Hepatocyte (in vitro differentiated cells): ENCODE data around the gene CTPS2. TPM values are rescaled to one million over a fixed set of nuclear protein-coding genes. Genes with fewer than 3 reads are reported as not detected.

ENCODE experiments used
- DNase-seq: peaks from one replicate; pipeline ENCODE4 v3.0.0-alpha.2; 2016; ENCODE audit warnings: low spot score
- H2AFZ ChIP-seq: fragments of 200-600 bp; sonication (generic); 2 replicates; pipeline ENCODE4 v1.6.0; 2016; ENCODE audit warnings: antibody characterized with exemption, mild to moderate bottlenecking
- H3K27ac ChIP-seq: fragments of 200-600 bp; sonication (generic); 2 replicates; pipeline ENCODE4 v1.5.1; 2016; ENCODE audit warnings: mild to moderate bottlenecking
- H3K27me3 ChIP-seq: fragments of 200-600 bp; sonication (generic); 2 replicates; pipeline ENCODE4 v1.6.1; 2016
- H3K36me3 ChIP-seq: fragments of 200-600 bp; sonication (generic); replicated peaks from 2 replicates; pipeline ENCODE4 v1.5.1; 2016; ENCODE audit warnings: low read depth; ENCODE audit not compliant: insufficient read depth
- H3K4me1 ChIP-seq: fragments of 200-600 bp; sonication (generic); 2 replicates; pipeline ENCODE4 v1.5.1; 2016; ENCODE audit warnings: mild to moderate bottlenecking, moderate library complexity; ENCODE audit not compliant: insufficient read depth
- H3K4me2 ChIP-seq: fragments of 200-600 bp; sonication (generic); 2 replicates; pipeline ENCODE4 v1.6.0; 2016
- H3K4me3 ChIP-seq: fragments of 200-600 bp; sonication (generic); 2 replicates; pipeline ENCODE4 v1.5.1; 2016; ENCODE audit warnings: mild to moderate bottlenecking
- H3K79me2 ChIP-seq: fragments of 200-600 bp; sonication (generic); 2 replicates; pipeline ENCODE4 v1.6.0; 2017; ENCODE audit warnings: mild to moderate bottlenecking
- H3K9me2 ChIP-seq: fragments of 200-600 bp; sonication (generic); replicated peaks from 2 replicates; pipeline ENCODE4 v1.6.0; 2017; ENCODE audit warnings: mild to moderate bottlenecking; ENCODE audit not compliant: insufficient read depth
- H3K9me3 ChIP-seq: fragments of 200-600 bp; sonication (generic); 2 replicates; pipeline ENCODE4 v1.5.1; 2016; ENCODE audit warnings: low read depth, mild to moderate bottlenecking
- H4K20me1 ChIP-seq: fragments of 200-600 bp; sonication (generic); 2 replicates; pipeline ENCODE4 v1.6.0; 2016; ENCODE audit warnings: mild to moderate bottlenecking; ENCODE audit not compliant: insufficient read depth, poor library complexity, severe bottlenecking
- CTCF ChIP-seq: fragments of 200-600 bp; sonication (generic); IDR thresholded peaks from 2 replicates; pipeline ENCODE4 v1.5.1; 2016; ENCODE audit warnings: antibody characterized with exemption, mild to moderate bottlenecking; ENCODE audit not compliant: poor library complexity
- EZH2 ChIP-seq: fragments of 200-600 bp; sonication (generic); IDR thresholded peaks from 2 replicates; pipeline ENCODE4 v1.6.1; 2016; ENCODE audit warnings: antibody characterized with exemption, mild to moderate bottlenecking, borderline replicate concordance
- EZH2phosphoT487 ChIP-seq: fragments of 200-600 bp; sonication (generic); IDR thresholded peaks from one replicate; pipeline ENCODE4 v1.6.1; 2018; ENCODE audit warnings: antibody characterized with exemption, mild to moderate bottlenecking, low read depth, moderate library complexity; ENCODE audit not compliant: unreplicated experiment, severe bottlenecking
- WGBS: methylation state at CpG from one replicate; pipeline ENCODE4 v1.1.6; 2016; ENCODE audit warnings: low lambda C conversion rate; ENCODE audit errors: missing lambda C conversion rate; 5-methylcytosine and 5-hydroxymethylcytosine counted together
- polyA plus RNA-seq: library from polyadenylated mRNA; unstranded; fragments of >200 nt; fragmentation: Nextera tagmentation; extraction: Ambion mirVana; gene quantifications from 2 replicates; pipeline ENCODE4 v1.2.1, GENCODE V29; 2016
- total RNA-seq: library from RNA; depleted of rRNA; stranded (reverse); fragments of >200 nt; gene quantifications from 2 replicates; pipeline ENCODE4 v1.2.3, GENCODE V29; 2014

Gene CTPS2
- total and polyA plus RNA-seq, 2 experiments from 2014 or later = 26.2 to 55.7 TPM

- WGBS = 92% methylated on average over 2 of the region's 2 CpGs
- no peaks in the 10 kb centered on the region for H3K36me3 ChIP-seq
- DNase-seq = no peak
- H3K9me2 ChIP-seq = no peaks in the 10 kb centered on the region
- no peak overlapping the region for H3K27ac ChIP-seq
- no peaks in the 10 kb centered on the region for H3K27me3 ChIP-seq
- peaks cover 5% of the 10 kb centered on the region for H3K4me1 ChIP-seq
- TF ChIP-seq CTCF (no peak), EZH2 (no peak), EZH2phosphoT487 (no peak)
- H2AFZ ChIP-seq = no peak overlapping the region
- no peak overlapping the region for H3K4me2 ChIP-seq
- no peaks in the 10 kb centered on the region for H3K79me2 ChIP-seq
- H4K20me1 ChIP-seq = no peaks in the 10 kb centered on the region
- no peak overlapping the region for H3K4me3 ChIP-seq
- no peaks in the 10 kb centered on the region for H3K9me3 ChIP-seq
Observed at GRCh38 chrX:16658284-16658683, 54.2 kb downstream of the CTPS2 start.

DNA sequence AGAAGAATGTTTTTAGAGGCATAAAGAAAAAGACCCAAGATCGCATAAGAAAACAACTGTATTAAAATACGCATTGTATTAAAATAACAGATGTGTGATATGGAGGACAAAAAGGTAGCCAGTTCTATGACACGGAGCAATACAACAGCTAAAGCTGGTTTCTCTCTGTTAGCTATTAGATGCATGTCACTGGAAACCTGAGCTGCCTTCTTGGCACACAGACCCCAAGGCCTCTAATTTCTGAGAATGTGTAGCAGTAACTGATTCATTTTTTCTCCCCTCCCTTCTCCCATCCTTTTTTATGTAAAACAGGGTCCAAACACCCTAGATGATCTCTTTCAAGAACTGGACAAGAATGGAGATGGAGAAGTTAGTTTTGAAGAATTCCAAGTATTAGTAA lies 58.4 kb downstream of the CTPS2 start:
- WGBS = 66% methylated on average over 3 of the region's 3 CpGs
- H3K27ac ChIP-seq = peak overlapping the region; percentile 53

GRCh38 chrX:16653424-16653823 lies 59.0 kb downstream of the CTPS2 start:
- no peaks in the 10 kb centered on the region for H3K36me3 ChIP-seq
- TF ChIP-seq EZH2 (no peak), CTCF (no peak), EZH2phosphoT487 (no peak)
- no peaks in the 10 kb centered on the region for H3K27me3 ChIP-seq
- H3K4me2 ChIP-seq = peak overlapping the region; percentile 34
- H3K4me3 ChIP-seq = no peak overlapping the region
- peaks cover 3% of the 10 kb centered on the region for H3K79me2 ChIP-seq
- no peak overlapping the region for H2AFZ ChIP-seq
- no peaks in the 10 kb centered on the region for H3K4me1 ChIP-seq
- H3K9me2 ChIP-seq = no peaks in the 10 kb centered on the region
- H4K20me1 ChIP-seq = no peaks in the 10 kb centered on the region
- peak; percentile 43 for DNase-seq
- peak overlapping the region; percentile 53 for H3K27ac ChIP-seq
- H3K9me3 ChIP-seq = no peaks in the 10 kb centered on the region
- 78% methylated on average over 7 of the region's 7 CpGs for WGBS

More for the DNA sequence above, 58.4 kb downstream of the CTPS2 start:
- Histone ChIP-seq H4K20me1 (no peaks in the 10 kb centered on the region), H2AFZ (no peak overlapping the region), H3K9me3 (no peaks in the 10 kb centered on the region), H3K4me1 (no peaks in the 10 kb centered on the region), H3K9me2 (no peaks in the 10 kb centered on the region), H3K4me3 (no peak overlapping the region), H3K79me2 (peaks cover 3% of the 10 kb centered on the region), H3K36me3 (no peaks in the 10 kb centered on the region), H3K4me2 (no peak overlapping the region), H3K27me3 (no peaks in the 10 kb centered on the region)
- TF ChIP-seq EZH2 (no peak), CTCF (no peak), EZH2phosphoT487 (no peak)
- DNase-seq = no peak

DNA sequence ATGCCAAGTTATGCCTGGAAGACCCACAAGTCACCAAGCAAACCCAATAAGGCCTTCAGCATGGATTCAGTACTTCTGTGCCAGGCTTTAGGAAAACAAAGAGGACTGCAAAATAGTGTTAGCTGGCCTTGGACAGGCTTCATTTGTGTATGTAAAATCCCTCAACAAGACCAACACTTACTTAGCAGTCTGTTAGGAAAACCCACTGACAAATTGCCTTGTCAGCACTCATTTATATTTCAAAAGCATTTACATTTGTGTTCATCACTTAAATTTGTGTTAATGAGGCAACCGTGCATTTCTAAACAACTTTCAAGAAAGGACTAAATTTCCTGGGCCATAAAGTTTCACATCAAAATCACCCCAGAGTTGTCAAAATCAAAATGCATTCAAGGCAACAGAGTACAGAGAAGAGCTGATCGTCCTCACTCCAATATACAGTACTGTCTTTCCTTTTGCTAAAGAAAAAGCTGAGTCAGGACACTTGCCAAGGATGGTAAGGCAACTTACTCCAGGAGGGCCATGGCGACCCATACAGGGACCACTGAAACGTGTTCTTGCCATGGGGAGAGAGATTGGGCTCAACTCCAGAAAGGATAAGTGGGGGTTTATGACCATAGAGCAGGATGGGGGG lies 61.0 kb downstream of the CTPS2 start:
- Histone ChIP-seq H3K27ac (no peak overlapping the region), H3K27me3 (no peaks in the 10 kb centered on the region), H3K4me2 (no peak overlapping the region), H2AFZ (no peak overlapping the region), H4K20me1 (no peaks in the 10 kb centered on the region), H3K9me2 (no peaks in the 10 kb centered on the region), H3K36me3 (no peaks in the 10 kb centered on the region), H3K4me3 (no peak overlapping the region), H3K9me3 (no peaks in the 10 kb centered on the region), H3K79me2 (peaks cover 3% of the 10 kb centered on the region), H3K4me1 (no peaks in the 10 kb centered on the region)
- TF ChIP-seq EZH2 (no peak), EZH2phosphoT487 (no peak), CTCF (no peak)
- WGBS = 84% methylated on average over 4 of the region's 4 CpGs
- DNase-seq = no peak
